Measurements from ENCODE around the gene STOM.
"Not testable (repeated sequence)": the region's sequence is repeated elsewhere in the genome, so short reads cannot be mapped to it uniquely, and the experiment has no call there.

Gene STOM

GRCh38 chr9:121369595-121370265 lies at the start of gene STOM:
TSS of gene STOM (minus strand) at chr9:121370250. CDS start at chr9:121370187, 63 bp downstream.
- peak; percentile 66 for DNase-seq

- DNase-seq, result no peak
Observed at GRCh38 chr9:121411993-121412392, 41.9 kb upstream of the STOM start.

GRCh38 chr9:121405899-121406298 lies 35.8 kb upstream of the STOM start:
- no peak for DNase-seq

GRCh38 chr9:121404906-121405305 lies 34.9 kb upstream of the STOM start:
- DNase-seq, result no peak

- DNase-seq, result no peak
Observed at GRCh38 chr9:121399883-121400607, 30.0 kb upstream of the STOM start.

- no peak for DNase-seq
Observed at GRCh38 chr9:121399126-121399882, 29.3 kb upstream of the STOM start.

GRCh38 chr9:121398374-121398773 lies 28.3 kb upstream of the STOM start:
- no peak for DNase-seq

GRCh38 chr9:121397277-121397676 lies 27.2 kb upstream of the STOM start:
- not testable (repeated sequence) for DNase-seq

- DNase-seq, result no peak
Observed at GRCh38 chr9:121395558-121395957, 25.5 kb upstream of the STOM start.

GRCh38 chr9:121394292-121394691 lies 24.2 kb upstream of the STOM start:
- DNase-seq, result no peak

GRCh38 chr9:121393318-121393717 lies 23.3 kb upstream of the STOM start:
- no peak for DNase-seq

GRCh38 chr9:121390372-121390771 lies 20.3 kb upstream of the STOM start:
- DNase-seq, result no peak

GRCh38 chr9:121388140-121388905 lies 18.3 kb upstream of the STOM start:
- DNase-seq, result no peak

GRCh38 chr9:121386442-121387175 lies 16.6 kb upstream of the STOM start:
- DNase-seq, result no peak

- no peak for DNase-seq
Observed at GRCh38 chr9:121383715-121384114, 13.7 kb upstream of the STOM start.

GRCh38 chr9:121380846-121381245 lies 10.8 kb upstream of the STOM start:
- no peak for DNase-seq

GRCh38 chr9:121376214-121376830 lies 6.3 kb upstream of the STOM start:
- DNase-seq, result no peak

- DNase-seq, result no peak
Observed at GRCh38 chr9:121373011-121373729, 3.1 kb upstream of the STOM start.

- DNase-seq, result no peak
Observed at GRCh38 chr9:121372239-121373010, 2.4 kb upstream of the STOM start.

GRCh38 chr9:121371495-121372061 lies 1.5 kb upstream of the STOM start:
- DNase-seq, result no peak
